Fibroblast of the conjunctiva (primary cell): ENCODE data around the gene ALPL.
A peak's percentile ranks its signal among the peaks of the same experiment; 100 is the strongest.
"Not testable (repeated sequence)": the region's sequence is repeated elsewhere in the genome, so short reads cannot be mapped to it uniquely, and the experiment has no call there.

Experiments used
- DNase-seq: peaks from one replicate; pipeline ENCODE4 v3.0.0-alpha.2; 2010; ENCODE audit warnings: low read depth

Gene ALPL

GRCh38 chr1:21559788-21560567 is 50.8 kb downstream of the ALPL start:
- no peak for DNase-seq

GRCh38 chr1:21560916-21561638 is 51.9 kb downstream of the ALPL start:
- DNase-seq = no peak

- no peak for DNase-seq
Measured at GRCh38 chr1:21562896-21563295, 53.7 kb downstream of the ALPL start.

- no peak for DNase-seq
Measured at GRCh38 chr1:21563971-21564370, 54.7 kb downstream of the ALPL start.

GRCh38 chr1:21564521-21565095 is 55.4 kb downstream of the ALPL start:
- no peak for DNase-seq

GRCh38 chr1:21565285-21565684 is 56.1 kb downstream of the ALPL start:
- no peak for DNase-seq

GRCh38 chr1:21566361-21566760 is 57.1 kb downstream of the ALPL start:
- DNase-seq = not testable (repeated sequence)

GRCh38 chr1:21567241-21568005 is 58.2 kb downstream of the ALPL start:
- DNase-seq = no peak

- DNase-seq = no peak
Measured at GRCh38 chr1:21568006-21568746, 59.0 kb downstream of the ALPL start.

- no peak for DNase-seq
Measured at GRCh38 chr1:21568809-21569385, 59.7 kb downstream of the ALPL start.

- no peak for DNase-seq
Measured at GRCh38 chr1:21569820-21570527, 60.8 kb downstream of the ALPL start.

GRCh38 chr1:21570528-21570875 is 61.3 kb downstream of the ALPL start:
- DNase-seq = no peak

GRCh38 chr1:21570885-21571284 is 61.7 kb downstream of the ALPL start:
- DNase-seq = no peak

- no peak for DNase-seq
Measured at GRCh38 chr1:21572221-21572620, 63.0 kb downstream of the ALPL start.

GRCh38 chr1:21572735-21573277 is 63.6 kb downstream of the ALPL start:
- DNase-seq = no peak

- no peak for DNase-seq
Measured at GRCh38 chr1:21573475-21573874, 64.3 kb downstream of the ALPL start.

- peak; percentile 41 for DNase-seq
Measured at GRCh38 chr1:21573971-21574465, 64.8 kb downstream of the ALPL start.

- no peak for DNase-seq
Measured at GRCh38 chr1:21574466-21575151, 65.4 kb downstream of the ALPL start.

GRCh38 chr1:21575351-21575942 is 66.2 kb downstream of the ALPL start:
- DNase-seq = no peak
